H1 (cell line): Measurements from ENCODE around the gene ASPRV1. TPM values are rescaled to one million over a fixed set of nuclear protein-coding genes. Genes with fewer than 3 reads are reported as not detected.

Experiments used
- CTCF ChIA-PET: fragments of 300-600 bp; sonication (Branson Sonifier 250); formaldehyde crosslinking; loops from one replicate; lab custom pipeline; 2021; ENCODE audit not compliant: partially characterized antibody; lab: Charles Lee
- POLR2A ChIA-PET: fragments of 300-600 bp; sonication (Branson Sonifier 250); formaldehyde crosslinking; loops from one replicate; lab custom pipeline; 2021; ENCODE audit warnings: inconsistent platforms; ENCODE audit not compliant: partially characterized antibody; lab: Charles Lee
- DNase-seq, 2 experiments: peaks; one replicate each; pipeline versions ENCODE4 v3.0.0 to v3.0.0-alpha.2; 2010 to 2022; ENCODE audit warnings: low spot score in 2 of 2, low read depth in 1 of 2, mixed read lengths in 1 of 2
- FAIRE-seq: peaks from 2 replicates; lab custom pipeline; 2011; peaks lifted over from hg19 to GRCh38; lab: Jason Lieb, UNC
- H2AFZ ChIP-seq: 2 replicates; pipeline ENCODE4 v1.8.1; 2012; ENCODE audit warnings: low read length, inconsistent platforms
- H2AK5ac ChIP-seq: 2 replicates; pipeline ENCODE4 v1.6.1; 2013; ENCODE audit warnings: low read depth, low read length
- H2BK120ac ChIP-seq: replicated peaks from 2 replicates; pipeline ENCODE3; 2013; ENCODE audit warnings: low read depth, low read length, inconsistent platforms
- H2BK12ac ChIP-seq: 2 replicates; pipeline ENCODE4 v1.6.1; 2013; ENCODE audit warnings: low read depth, low read length
- H2BK15ac ChIP-seq: 2 replicates; pipeline ENCODE4 v1.6.1; 2013; ENCODE audit warnings: low read length
- H2BK20ac ChIP-seq: 2 replicates; pipeline ENCODE4 v1.6.1; 2013; ENCODE audit warnings: low read length
- H2BK5ac ChIP-seq: 2 replicates; pipeline ENCODE4 v1.6.1; 2013; ENCODE audit warnings: low read depth, low read length
- H3K14ac ChIP-seq: 2 replicates; pipeline ENCODE4 v1.6.1; 2013; ENCODE audit warnings: inconsistent platforms; ENCODE audit not compliant: insufficient read length
- H3K18ac ChIP-seq: 2 replicates; pipeline ENCODE4 v1.6.1; 2013; ENCODE audit warnings: low read length; ENCODE audit errors: extremely low read depth
- H3K23ac ChIP-seq: 2 replicates; pipeline ENCODE4 v1.6.1; 2013; ENCODE audit warnings: inconsistent platforms; ENCODE audit not compliant: insufficient read length
- H3K23me2 ChIP-seq: 2 replicates; pipeline ENCODE4 v1.6.1; 2013; ENCODE audit warnings: low read depth, low read length
- H3K27ac ChIP-seq: 2 replicates; pipeline ENCODE4 v1.6.1; 2011; ENCODE audit warnings: low read depth, low read length, inconsistent platforms
- H3K27me3 ChIP-seq, 4 experiments: replicated peaks in 1 of 4; 1 replicate in 1 of 4; 2 replicates in 3 of 4; pipeline versions ENCODE4 v1.6.1 to v1.8.1; 2011 to 2013; ENCODE audit warnings: low read length in 3 of 4, mild to moderate bottlenecking in 3 of 4, inconsistent platforms in 2 of 4, mixed read lengths in 2 of 4, moderate library complexity in 1 of 4; ENCODE audit not compliant: control insufficient read depth in 3 of 4, insufficient read depth in 3 of 4; ENCODE audit errors: extremely low read depth in 1 of 4
- H3K36me3 ChIP-seq, 4 experiments: 2 replicates each; pipeline versions ENCODE4 v1.6.1 to v1.8.1; 2011 to 2013; ENCODE audit warnings: mild to moderate bottlenecking in 4 of 4, low read length in 3 of 4, moderate library complexity in 2 of 4, control low read depth in 1 of 4, inconsistent platforms in 1 of 4; ENCODE audit not compliant: insufficient read depth in 4 of 4, control insufficient read depth in 2 of 4
- H3K4ac ChIP-seq: replicated peaks from 2 replicates; pipeline ENCODE3; 2013; ENCODE audit warnings: low read length, low read depth, mixed read lengths, inconsistent platforms; ENCODE audit not compliant: insufficient read length
- H3K4me1 ChIP-seq, 4 experiments: replicated peaks in 1 of 4; 1 replicate in 1 of 4; 2 replicates in 3 of 4; pipeline versions ENCODE4 v1.6.1 to v1.8.1; 2011 to 2013; ENCODE audit warnings: low read length in 3 of 4, inconsistent platforms in 2 of 4, mixed read lengths in 1 of 4; ENCODE audit not compliant: insufficient read depth in 4 of 4, control insufficient read depth in 3 of 4
- H3K4me2 ChIP-seq, 2 experiments: 2 replicates each; pipeline versions ENCODE4 v1.6.1 to v1.8.1; 2011 to 2013; ENCODE audit warnings: low read depth in 2 of 2, low read length in 2 of 2, control low read depth in 1 of 2, inconsistent platforms in 1 of 2, mild to moderate bottlenecking in 1 of 2; ENCODE audit not compliant: insufficient read depth in 1 of 2
- H3K4me3 ChIP-seq, 4 experiments: fragments of 200-600, 300-600 bp in 1 of 4; sonication (generic), shearing (Covaris generic), sonication (Bioruptor Twin) in 1 of 4; 2 replicates each; pipeline versions ENCODE4 v1.5.1 to v1.8.1; 2011 to 2016; ENCODE audit warnings: low read length in 4 of 4, low read depth in 3 of 4, control low read depth in 2 of 4, inconsistent platforms in 2 of 4, mild to moderate bottlenecking in 2 of 4, mixed read lengths in 1 of 4, moderate library complexity in 1 of 4; ENCODE audit not compliant: insufficient read depth in 2 of 4; ENCODE audit errors: extremely low read depth in 1 of 4
- H3K56ac ChIP-seq: replicated peaks from 2 replicates; pipeline ENCODE3; 2013; ENCODE audit warnings: low read depth, mild to moderate bottlenecking, mixed read lengths, low read length, inconsistent platforms; ENCODE audit not compliant: insufficient read length
- H3K79me1 ChIP-seq: 2 replicates; pipeline ENCODE4 v1.6.1; 2013; ENCODE audit warnings: low read depth, low read length, control low read depth
- H3K79me2 ChIP-seq, 2 experiments: 2 replicates each; pipeline versions ENCODE4 v1.6.1 to v1.8.1; 2012 to 2013; ENCODE audit warnings: low read length in 2 of 2, mild to moderate bottlenecking in 2 of 2, inconsistent platforms in 1 of 2; ENCODE audit not compliant: insufficient read depth in 2 of 2, control insufficient read depth in 1 of 2
- H3K9ac ChIP-seq, 4 experiments: replicated peaks in 1 of 4; 1 replicate in 1 of 4; 2 replicates in 3 of 4; pipeline versions ENCODE4 v1.6.1 to v1.8.1; 2011 to 2013; ENCODE audit warnings: low read depth in 3 of 4, low read length in 3 of 4, control low read depth in 2 of 4, mild to moderate bottlenecking in 2 of 4, moderate library complexity in 2 of 4, inconsistent platforms in 1 of 4; ENCODE audit errors: extremely low read depth in 1 of 4
- H3K9me3 ChIP-seq, 2 experiments: 2 replicates each; pipeline versions ENCODE4 v1.6.1 to v1.8.1; 2012 to 2013; ENCODE audit warnings: mild to moderate bottlenecking in 2 of 2, moderate library complexity in 2 of 2, control low read depth in 1 of 2, inconsistent platforms in 1 of 2, low read depth in 1 of 2, low read length in 1 of 2, mixed read lengths in 1 of 2; ENCODE audit not compliant: insufficient read depth in 2 of 2
- H4K20me1 ChIP-seq, 2 experiments: replicated peaks in 1 of 2; 2 replicates each; pipeline versions ENCODE3 to v1.8.1; 2011 to 2013; ENCODE audit warnings: inconsistent platforms in 2 of 2, low read length in 2 of 2, mild to moderate bottlenecking in 1 of 2; ENCODE audit not compliant: insufficient read depth in 2 of 2, control insufficient read depth in 1 of 2
- H4K5ac ChIP-seq: 2 replicates; pipeline ENCODE4 v1.6.1; 2013; ENCODE audit warnings: low read length, low read depth, mixed read lengths, inconsistent platforms; ENCODE audit not compliant: insufficient read length
- H4K8ac ChIP-seq: 2 replicates; pipeline ENCODE4 v1.8.0; 2013; ENCODE audit warnings: mild to moderate bottlenecking, moderate library complexity, low read length, inconsistent platforms; ENCODE audit not compliant: insufficient read depth; ENCODE audit errors: extremely low read depth
- H4K91ac ChIP-seq: replicated peaks from 2 replicates; pipeline ENCODE3; 2013; ENCODE audit warnings: low read length, mixed read lengths, inconsistent platforms; ENCODE audit not compliant: insufficient read length
- ASH2L ChIP-seq: fragments of 200-600, 300-600 bp; sonication (generic); IDR thresholded peaks from one replicate; pipeline ENCODE4 v1.7.1; 2017; ENCODE audit warnings: low read length
- ATF2 ChIP-seq: IDR thresholded peaks from 2 replicates; pipeline ENCODE4 v1.6.1; 2012; ENCODE audit warnings: low read length, inconsistent platforms
- CHD2 ChIP-seq: IDR thresholded peaks from 2 replicates; pipeline ENCODE4 v1.6.1; 2012; ENCODE audit warnings: low read length, improper control_type of control experiment
- CREB1 ChIP-seq: IDR thresholded peaks from 2 replicates; pipeline ENCODE4 v1.6.1; 2012; ENCODE audit warnings: inconsistent platforms
- EP300 ChIP-seq, 2 experiments: IDR thresholded peaks; 1 replicate in 1 of 2; 2 replicates in 1 of 2; pipeline ENCODE4 v1.6.1; 2011 to 2012; ENCODE audit warnings: low read depth in 2 of 2, low read length in 2 of 2, mild to moderate bottlenecking in 2 of 2, borderline replicate concordance in 1 of 2, inconsistent platforms in 1 of 2, moderate library complexity in 1 of 2
- GTF2F1 ChIP-seq: IDR thresholded peaks from 2 replicates; pipeline ENCODE4 v1.6.1; 2012; ENCODE audit warnings: low read depth, low read length, improper control_type of control experiment, borderline replicate concordance
- HDAC2 ChIP-seq, 2 experiments: fragments of 300-600 bp in 1 of 2; sonication (generic) in 1 of 2; IDR thresholded peaks; 2 replicates each; pipeline ENCODE4 v1.6.1; 2011 to 2012; ENCODE audit warnings: low read depth in 2 of 2, low read length in 2 of 2, mild to moderate bottlenecking in 2 of 2, moderate library complexity in 2 of 2, borderline replicate concordance in 1 of 2, inconsistent platforms in 1 of 2
- NRF1 ChIP-seq: IDR thresholded peaks from 2 replicates; pipeline ENCODE4 v1.6.1; 2011; ENCODE audit warnings: mild to moderate bottlenecking, low read depth, low read length, improper control_type of control experiment
- POLR2A ChIP-seq, 2 experiments: IDR thresholded peaks; 1 replicate in 1 of 2; 2 replicates in 1 of 2; pipeline ENCODE4 v1.6.1; 2011; ENCODE audit warnings: low read depth in 2 of 2, low read length in 2 of 2, mild to moderate bottlenecking in 2 of 2; ENCODE audit errors: control extremely low read depth in 1 of 2
- SIRT6 ChIP-seq: IDR thresholded peaks from one replicate; pipeline ENCODE4 v1.7.1; 2012; ENCODE audit warnings: low read length, inconsistent platforms
- ZNF274 ChIP-seq: IDR thresholded peaks from 2 replicates; pipeline ENCODE4 v1.7.0; 2012; ENCODE audit warnings: low read length, borderline replicate concordance; ENCODE audit errors: extremely low read depth
- WGBS, 2 experiments: shearing (Covaris generic) in 1 of 2; methylation state at CpG; one replicate each; pipeline versions ENCODE4 v1.1.6 to v1.1.7; 2013 to 2015; ENCODE audit warnings: low lambda C conversion rate in 2 of 2, mixed read lengths in 2 of 2, inconsistent platforms in 1 of 2, low coverage in 1 of 2, missing lambda C conversion rate in 1 of 2; ENCODE audit not compliant: insufficient replicate concordance in 2 of 2, insufficient coverage in 1 of 2, insufficient read length in 1 of 2; ENCODE audit errors: extremely low coverage in 1 of 2, missing lambda C conversion rate in 1 of 2; 5-methylcytosine and 5-hydroxymethylcytosine counted together
- polyA plus RNA-seq, 7 experiments: library from polyadenylated mRNA; depleted of rRNA in 3 of 7; stranded (reverse) in 5 of 7; unstranded in 2 of 7; fragments of >200 nt in 5 of 7; fragments of 200-250 nt in 2 of 7; gene quantifications; 1 replicate in 5 of 7; 2 replicates in 1 of 7; 4 replicates in 1 of 7; pipeline versions ENCODE4 v1.2.1 to v1.2.3, GENCODE V29; 2011 to 2013; ENCODE audit warnings: missing spikeins in 2 of 7, mixed read lengths in 2 of 7
- total RNA-seq: library from RNA; stranded (reverse); fragmentation: NEBNext Ultra II Directional; extraction: Animal tissue kit (Norgen Biotek cat#: 25700); gene quantifications from 2 replicates; pipeline ENCODE4 v1.2.1, GENCODE V29; 2021

Gene ASPRV1
- total and polyA plus RNA-seq, 2 of the 8 experiments (the other 6 are each of a cell fraction or from before 2014, with no cell fraction given): 0.59 to 0.95 TPM

- no peak overlapping the region for H2BK12ac ChIP-seq
- no peak overlapping the region for H3K9ac ChIP-seq
- H2BK15ac ChIP-seq: no peak overlapping the region
- H3K23ac ChIP-seq: no peak overlapping the region
- no peak overlapping the region for H2AK5ac ChIP-seq
- H3K4me2 ChIP-seq: no peak overlapping the region
- no peaks in the 10 kb centered on the region for H3K79me2 ChIP-seq
- H3K27ac ChIP-seq: no peak overlapping the region
- no peak overlapping the region for H4K5ac ChIP-seq
- no peak overlapping the region for H2BK5ac ChIP-seq
- no peak overlapping the region for H3K18ac ChIP-seq
- no peak overlapping the region for H3K4me3 ChIP-seq
- H2AFZ ChIP-seq: no peak overlapping the region
- POLR2A ChIA-PET: no interaction called here
- H2BK20ac ChIP-seq: no peak overlapping the region
- H3K14ac ChIP-seq: no peak overlapping the region
- DNase-seq (no peak), FAIRE-seq (no peak)
- peaks cover 2% of the 10 kb centered on the region; the same call in 1 of the 2 replicates for H3K23me2 ChIP-seq
- no peaks in the 10 kb centered on the region for H3K79me1 ChIP-seq
- no peak overlapping the region for H4K91ac ChIP-seq
- H3K56ac ChIP-seq: no peak overlapping the region
- H3K9me3 ChIP-seq: no peaks in the 10 kb centered on the region
- 92% methylated on average over 8 of the region's 8 CpGs; no CpG with 5 or more reads in 1 of the 2 experiments for WGBS, 2 experiments
- peaks cover 0 to 2% (median under 1%) of the 10 kb centered on the region in 4 experiments; a peak in 4 of 7 replicates for H3K4me1 ChIP-seq
- H3K4ac ChIP-seq: no peak overlapping the region
- CTCF ChIA-PET: interaction anchor here (0.6 to 1.5 kb wide), 8 partner anchors 11 to 314 kb away, joined by 3 to 6 read pairs (median 3); partner anchors contain the start of genes ASPRV1 and SNRPG
- H4K20me1 ChIP-seq: no peaks in the 10 kb centered on the region
- H2BK120ac ChIP-seq: no peak overlapping the region
- no peaks in the 10 kb centered on the region for H3K36me3 ChIP-seq
- no peaks in the 10 kb centered on the region for H3K27me3 ChIP-seq
- H4K8ac ChIP-seq: no peak overlapping the region
- TF ChIP-seq CREB1 (no peak), GTF2F1 (no peak), ASH2L (no peak), HDAC2 (IDR thresholded peaks at IDR 0.05; ENCODE audit: borderline replicate concordance in 1 of 2, low read depth in 2 of 2, low read length in 2 of 2) (no peak), CHD2 (no peak), POLR2A (IDR thresholded peaks at IDR 0.05; ENCODE audit: control extremely low read depth in 1 of 2, low read depth in 2 of 2, low read length in 2 of 2) (no peak), NRF1 (no peak), EP300 (IDR thresholded peaks at IDR 0.05; ENCODE audit: borderline replicate concordance in 1 of 2, low read depth in 2 of 2, low read length in 2 of 2) (no peak), ATF2 (no peak), ZNF274 (no peak), SIRT6 (no peak)
Measured at GRCh38 chr2:69979902-69980807, 18.7 kb upstream of the ASPRV1 start.
